ENCODE measurements around the gene CAMK1D. TPM values are rescaled to one million over a fixed set of nuclear protein-coding genes. Genes with fewer than 3 reads are reported as not detected.
"Not testable (repeated sequence)": the region's sequence is repeated elsewhere in the genome, so short reads cannot be mapped to it uniquely, and the experiment has no call there.

The CAMK1D gene
- total RNA-seq, 1 donor from 2014 or later = 58.8 TPM

DNA sequence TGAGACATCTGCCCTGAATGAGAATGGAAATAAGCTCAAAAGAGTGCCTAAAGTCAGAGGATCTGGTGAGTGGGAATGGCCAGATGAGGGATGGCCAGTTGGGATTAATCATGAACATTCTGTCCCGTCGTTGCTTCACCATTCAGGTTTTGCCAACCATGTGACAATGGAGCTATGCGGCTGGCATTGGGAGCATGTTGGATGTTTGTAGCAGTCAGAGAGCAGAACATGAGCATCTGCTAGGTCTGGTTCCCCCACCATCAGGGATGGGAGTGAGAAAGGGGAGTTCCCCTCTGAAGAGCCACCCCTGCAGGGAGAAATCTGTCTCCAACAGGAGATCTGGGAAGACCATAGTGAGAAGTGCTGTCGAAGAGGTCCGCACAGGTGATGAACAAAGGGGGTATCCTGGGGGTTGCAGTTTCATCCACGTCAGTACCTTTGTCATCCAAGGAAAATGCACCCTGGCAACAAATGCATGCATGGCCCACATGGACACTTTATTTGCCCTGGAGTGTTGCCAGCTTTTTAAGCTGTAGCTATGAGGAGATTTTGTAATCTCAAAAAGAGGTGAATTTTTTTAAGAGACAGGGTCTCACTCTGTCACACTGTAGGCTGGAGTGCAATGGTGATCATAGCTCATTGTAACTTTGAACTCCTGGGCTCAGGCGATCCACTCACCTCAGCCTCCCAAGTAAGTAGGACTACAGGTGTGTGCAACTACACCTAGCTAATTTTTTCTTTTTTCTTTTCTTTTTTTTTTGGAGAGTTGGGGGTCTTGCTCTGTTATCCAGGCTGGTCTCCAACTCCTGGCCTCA lies 190.2 kb downstream of the CAMK1D start:
- no peak for DNase-seq
- ChIA-PET CTCF (no interaction called here), POLR2A (no interaction called here)
- TF ChIP-seq, protein P1, sequence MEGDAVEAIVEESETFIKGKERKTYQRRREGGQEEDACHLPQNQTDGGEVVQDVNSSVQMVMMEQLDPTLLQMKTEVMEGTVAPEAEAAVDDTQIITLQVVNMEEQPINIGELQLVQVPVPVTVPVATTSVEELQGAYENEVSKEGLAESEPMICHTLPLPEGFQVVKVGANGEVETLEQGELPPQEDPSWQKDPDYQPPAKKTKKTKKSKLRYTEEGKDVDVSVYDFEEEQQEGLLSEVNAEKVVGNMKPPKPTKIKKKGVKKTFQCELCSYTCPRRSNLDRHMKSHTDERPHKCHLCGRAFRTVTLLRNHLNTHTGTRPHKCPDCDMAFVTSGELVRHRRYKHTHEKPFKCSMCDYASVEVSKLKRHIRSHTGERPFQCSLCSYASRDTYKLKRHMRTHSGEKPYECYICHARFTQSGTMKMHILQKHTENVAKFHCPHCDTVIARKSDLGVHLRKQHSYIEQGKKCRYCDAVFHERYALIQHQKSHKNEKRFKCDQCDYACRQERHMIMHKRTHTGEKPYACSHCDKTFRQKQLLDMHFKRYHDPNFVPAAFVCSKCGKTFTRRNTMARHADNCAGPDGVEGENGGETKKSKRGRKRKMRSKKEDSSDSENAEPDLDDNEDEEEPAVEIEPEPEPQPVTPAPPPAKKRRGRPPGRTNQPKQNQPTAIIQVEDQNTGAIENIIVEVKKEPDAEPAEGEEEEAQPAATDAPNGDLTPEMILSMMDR (IDR thresholded peaks at IDR 0.05) = no peak
- Mint-ChIP-seq H3K27ac (peak overlapping the region; percentile 30), H3K36me3 (ENCODE audit: low read depth) (peaks cover 6% of the 10 kb centered on the region), H3K9me3 (no peaks in the 10 kb centered on the region), H3K27me3 (no peaks in the 10 kb centered on the region), H3K4me3 (no peak overlapping the region), H3K4me1 (peaks cover 64% of the 10 kb centered on the region)
- intact Hi-C loops (cut with micrococcal nuclease) = no loop called here
- no peak for ATAC-seq (ENCODE audit: low read depth)

DNA sequence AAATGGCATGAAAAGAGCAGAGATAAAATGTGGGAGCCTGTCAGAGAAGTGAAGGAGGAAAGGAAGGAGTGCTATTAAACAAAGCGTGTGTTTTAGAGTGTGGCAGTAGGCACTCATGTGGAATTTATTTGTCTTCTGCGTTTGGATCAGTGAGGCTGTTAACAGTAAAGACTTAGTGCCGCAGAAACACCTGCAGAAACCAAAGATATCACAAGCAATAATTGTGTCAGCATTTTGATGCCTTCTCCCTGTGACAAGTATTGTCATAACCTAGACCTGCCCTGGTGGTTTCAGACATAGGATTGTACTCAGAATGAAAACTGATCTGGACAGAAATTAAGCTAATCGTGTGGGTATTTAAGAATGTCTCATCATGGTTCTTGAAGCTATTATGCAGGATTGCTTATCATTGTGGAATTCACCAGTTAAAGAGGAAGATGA lies 191.0 kb downstream of the CAMK1D start:
- intact Hi-C loops (cut with micrococcal nuclease) = no loop called here
- no peak overlapping the region for H3K27ac Mint-ChIP-seq
- POLR2A ChIA-PET = no interaction called here
- CTCF ChIA-PET = no interaction called here
- TF ChIP-seq, protein P1 (IDR thresholded peaks at IDR 0.05) = no peak
- peaks cover 6% of the 10 kb centered on the region for H3K36me3 Mint-ChIP-seq (ENCODE audit: low read depth)
- no peak for ATAC-seq (ENCODE audit: low read depth)
- H3K27me3 Mint-ChIP-seq = no peaks in the 10 kb centered on the region
- no peak overlapping the region for H3K4me3 Mint-ChIP-seq
- no peaks in the 10 kb centered on the region for H3K9me3 Mint-ChIP-seq
- DNase-seq = no peak
- H3K4me1 Mint-ChIP-seq = peaks cover 61% of the 10 kb centered on the region

DNA sequence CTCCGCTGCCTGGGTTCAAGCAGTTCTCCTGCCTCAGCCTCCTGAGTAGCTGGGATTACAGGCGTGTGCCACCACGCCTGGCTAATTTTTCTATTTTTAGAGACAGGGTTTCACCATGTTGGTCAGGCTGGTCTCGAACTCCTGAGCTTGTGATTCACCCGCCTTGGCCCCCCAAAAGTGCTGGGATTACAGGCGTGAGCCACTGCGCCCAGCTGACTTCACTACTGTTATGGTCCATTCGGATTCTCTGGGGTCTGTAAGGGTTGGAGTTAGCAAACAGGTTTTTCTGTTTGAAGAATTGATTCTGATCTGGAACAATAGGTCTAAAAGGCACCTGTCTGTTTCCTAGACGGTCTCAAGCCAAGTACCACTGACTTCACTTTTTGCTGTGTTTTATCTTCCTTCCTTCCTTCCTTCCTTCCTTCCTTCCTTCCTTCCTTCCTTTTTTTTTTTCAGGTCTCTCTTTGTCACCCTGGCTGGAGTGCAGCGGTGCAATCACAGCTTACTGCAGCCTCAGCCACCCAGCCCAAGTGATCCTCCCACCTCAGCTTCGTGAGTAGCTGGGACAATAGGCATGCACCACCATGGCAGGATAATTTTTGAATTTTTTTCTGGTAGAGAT lies 192.2 kb downstream of the CAMK1D start:
- no peak for ATAC-seq (ENCODE audit: low read depth)
- no peak for DNase-seq
- H3K36me3 Mint-ChIP-seq (ENCODE audit: low read depth) = peaks cover 11% of the 10 kb centered on the region
- H3K4me1 Mint-ChIP-seq = peaks cover 62% of the 10 kb centered on the region
- no peaks in the 10 kb centered on the region for H3K27me3 Mint-ChIP-seq
- TF ChIP-seq, protein P1 (IDR thresholded peaks at IDR 0.05) = no peak
- peak overlapping the region; percentile 58 for H3K27ac Mint-ChIP-seq
- no peak overlapping the region for H3K4me3 Mint-ChIP-seq
- ChIA-PET CTCF (no interaction called here), POLR2A (no interaction called here)
- intact Hi-C loops (cut with micrococcal nuclease) = no loop called here
- peaks cover 6% of the 10 kb centered on the region for H3K9me3 Mint-ChIP-seq

DNA sequence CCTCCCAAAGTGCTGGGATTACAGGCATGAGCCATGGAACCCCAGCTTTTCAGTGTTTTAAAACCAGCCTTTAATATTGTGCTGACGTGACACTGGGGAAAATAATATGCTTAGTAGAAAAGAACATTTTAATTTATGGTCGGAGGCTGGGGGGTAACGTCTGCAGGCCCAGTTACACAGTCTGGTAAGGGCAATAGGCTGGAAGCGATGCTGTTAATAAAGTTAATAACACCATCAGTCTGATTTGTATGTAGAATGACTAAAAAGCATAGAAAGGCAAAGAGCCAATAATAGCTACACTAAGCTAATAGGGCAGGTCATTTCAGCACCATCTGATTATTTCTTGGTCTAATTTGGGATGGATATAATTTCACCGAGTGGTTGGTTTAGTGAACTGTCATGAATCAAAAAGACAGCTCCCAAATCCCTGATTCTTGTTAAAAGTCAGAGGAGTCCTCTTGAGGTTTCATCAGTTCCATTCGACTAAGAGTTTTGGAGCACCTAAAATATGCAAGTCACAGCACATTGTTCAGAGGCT lies 192.9 kb downstream of the CAMK1D start:
- peak overlapping the region; percentile 58 for H3K27ac Mint-ChIP-seq
- DNase-seq (no peak), ATAC-seq (ENCODE audit: low read depth) (no peak)
- peaks cover 11% of the 10 kb centered on the region for H3K36me3 Mint-ChIP-seq (ENCODE audit: low read depth)
- intact Hi-C loops (cut with micrococcal nuclease) = no loop called here
- peaks cover 60% of the 10 kb centered on the region for H3K4me1 Mint-ChIP-seq
- TF ChIP-seq, protein P1 (IDR thresholded peaks at IDR 0.05) = no peak
- peaks cover 6% of the 10 kb centered on the region for H3K9me3 Mint-ChIP-seq
- H3K4me3 Mint-ChIP-seq = no peak overlapping the region
- ChIA-PET CTCF (no interaction called here), POLR2A (no interaction called here)
- H3K27me3 Mint-ChIP-seq = no peaks in the 10 kb centered on the region

DNA sequence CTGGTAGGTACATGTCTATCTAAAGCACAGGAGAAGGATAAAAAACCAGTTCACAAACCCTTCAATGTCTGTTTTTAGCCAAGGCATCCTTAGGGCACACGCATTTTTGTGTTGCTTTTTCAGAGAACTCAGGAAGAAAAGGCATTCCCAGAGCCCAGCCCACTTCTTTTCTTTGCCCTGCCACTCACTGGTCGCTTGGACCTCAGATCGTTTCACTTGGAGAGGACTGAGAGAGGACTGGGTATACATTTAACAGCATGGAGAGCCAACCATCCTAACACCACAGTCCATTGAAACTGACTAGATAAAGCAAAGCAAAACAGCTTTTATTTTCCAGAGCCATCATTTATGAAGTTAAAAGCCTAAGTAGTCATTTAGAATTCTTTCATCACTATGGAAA lies 194.2 kb downstream of the CAMK1D start:
- Mint-ChIP-seq H3K27me3 (no peaks in the 10 kb centered on the region), H3K36me3 (ENCODE audit: low read depth) (peaks cover 11% of the 10 kb centered on the region), H3K9me3 (peaks cover 6% of the 10 kb centered on the region), H3K27ac (no peak overlapping the region), H3K4me1 (peaks cover 65% of the 10 kb centered on the region), H3K4me3 (no peak overlapping the region)
- DNase-seq (no peak), ATAC-seq (ENCODE audit: low read depth) (no peak)
- intact Hi-C loops (cut with micrococcal nuclease) = no loop called here
- TF ChIP-seq, protein P1 (IDR thresholded peaks at IDR 0.05) = no peak
- ChIA-PET POLR2A (no interaction called here), CTCF (no interaction called here)

DNA sequence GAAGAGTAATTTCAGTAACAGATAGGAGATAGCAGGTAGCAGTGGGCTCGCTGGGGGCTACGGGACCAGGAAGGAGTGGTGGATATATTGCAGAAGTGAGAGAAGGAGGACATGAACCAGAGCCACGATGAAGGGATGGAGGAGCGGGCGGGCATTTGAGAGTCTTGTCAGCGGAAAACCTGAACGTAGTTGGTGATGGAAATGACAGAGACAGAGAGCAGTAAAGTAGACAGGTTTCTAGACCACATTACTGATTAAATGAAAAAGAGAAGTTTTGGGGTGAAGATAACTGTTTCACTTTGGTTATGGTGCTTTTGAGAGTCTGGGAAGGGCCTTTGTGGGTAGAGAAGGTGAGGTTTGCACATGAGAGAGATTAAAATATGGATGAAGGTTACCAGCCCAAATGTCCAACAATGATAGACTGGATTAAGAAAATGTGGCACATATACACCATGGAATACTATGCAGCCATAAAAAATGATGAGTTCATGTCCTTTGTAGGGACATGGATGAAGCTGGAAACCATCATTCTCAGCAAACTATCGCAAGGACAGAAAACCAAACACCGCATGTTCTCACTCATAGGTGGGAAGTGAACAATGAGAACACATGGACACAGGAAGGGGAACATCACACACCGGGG lies 196.9 kb downstream of the CAMK1D start:
- DNase-seq; CTCF ChIA-PET; H3K36me3 Mint-ChIP-seq (ENCODE audit: low read depth); intact Hi-C loops (cut with micrococcal nuclease); H3K4me3 Mint-ChIP-seq; POLR2A ChIA-PET; H3K27me3 Mint-ChIP-seq; ATAC-seq (ENCODE audit: low read depth); H3K9me3 Mint-ChIP-seq: not testable (repeated sequence)
- peak overlapping the region; percentile 10 for H3K27ac Mint-ChIP-seq
- H3K4me1 Mint-ChIP-seq = peaks cover 52% of the 10 kb centered on the region

All from activated B cell treated with CpG ODN at 0.5 μM for 24 hours (primary cell).